AG09309 (cell line): ENCODE data around the gene RPS6KA6.
A peak's percentile ranks its signal among the peaks of the same experiment; 100 is the strongest.

ENCODE experiments used
- DNase-seq: peaks from one replicate; pipeline ENCODE4 v3.0.0-alpha.2; 2010; ENCODE audit warnings: low read depth
- H3K4me3 ChIP-seq: 2 replicates; pipeline ENCODE4 v1.5.1; 2011; ENCODE audit warnings: mild to moderate bottlenecking, low read depth, low read length, moderate library complexity; ENCODE audit not compliant: control insufficient read depth
- TF ChIP-seq, protein P1 (sequence below): IDR thresholded peaks from 2 replicates; pipeline ENCODE4 v1.5.1; 2011; ENCODE audit warnings: mild to moderate bottlenecking, low read depth, low read length, inconsistent platforms; ENCODE audit not compliant: insufficient read depth, control insufficient read depth; ENCODE audit errors: missing control alignments

RPS6KA6 gene

DNA sequence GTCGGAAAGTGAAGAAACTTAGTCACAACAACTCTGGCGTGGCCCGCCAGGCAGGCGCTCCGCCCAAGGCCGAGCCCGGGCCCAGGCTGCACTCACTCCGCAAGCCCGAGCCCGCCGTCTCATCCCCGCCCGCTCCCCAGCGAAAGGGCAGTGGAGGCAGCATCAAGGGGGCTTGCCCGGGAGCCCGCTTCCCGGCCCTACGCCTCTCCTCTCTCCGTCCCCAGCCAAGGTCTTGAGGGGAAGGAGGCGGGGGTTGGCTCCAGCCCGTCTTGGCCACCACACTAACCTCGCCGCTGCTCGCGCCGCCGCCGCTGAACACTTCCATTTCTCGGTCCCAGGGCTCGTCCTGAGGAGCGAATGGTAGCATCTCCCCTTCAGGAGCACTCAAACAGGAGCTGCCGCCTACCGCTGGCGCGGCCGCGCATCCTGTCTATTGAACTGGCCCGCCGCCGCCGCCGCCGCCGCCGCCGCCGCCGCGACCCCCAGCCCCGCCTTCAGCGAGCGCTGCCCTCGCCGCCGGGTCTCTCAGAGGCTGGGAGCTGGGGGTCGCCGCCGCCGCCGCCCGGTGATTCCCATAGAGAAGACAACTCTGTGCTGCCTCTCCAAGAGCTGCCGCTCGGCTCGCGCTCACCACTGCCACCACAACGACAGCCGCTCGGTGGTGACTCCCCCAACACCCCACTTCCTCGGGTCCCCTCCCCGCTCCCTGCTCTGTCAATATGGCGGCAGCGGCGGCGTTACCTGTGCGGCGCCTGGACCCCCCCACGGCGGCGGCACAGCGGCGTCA is at the start of gene RPS6KA6:
TSS of gene RPS6KA6 (minus strand) at position 667 of the 787 bp plus-strand sequence. CDS start at position 367, 300 bp downstream.
- TF ChIP-seq, protein P1, sequence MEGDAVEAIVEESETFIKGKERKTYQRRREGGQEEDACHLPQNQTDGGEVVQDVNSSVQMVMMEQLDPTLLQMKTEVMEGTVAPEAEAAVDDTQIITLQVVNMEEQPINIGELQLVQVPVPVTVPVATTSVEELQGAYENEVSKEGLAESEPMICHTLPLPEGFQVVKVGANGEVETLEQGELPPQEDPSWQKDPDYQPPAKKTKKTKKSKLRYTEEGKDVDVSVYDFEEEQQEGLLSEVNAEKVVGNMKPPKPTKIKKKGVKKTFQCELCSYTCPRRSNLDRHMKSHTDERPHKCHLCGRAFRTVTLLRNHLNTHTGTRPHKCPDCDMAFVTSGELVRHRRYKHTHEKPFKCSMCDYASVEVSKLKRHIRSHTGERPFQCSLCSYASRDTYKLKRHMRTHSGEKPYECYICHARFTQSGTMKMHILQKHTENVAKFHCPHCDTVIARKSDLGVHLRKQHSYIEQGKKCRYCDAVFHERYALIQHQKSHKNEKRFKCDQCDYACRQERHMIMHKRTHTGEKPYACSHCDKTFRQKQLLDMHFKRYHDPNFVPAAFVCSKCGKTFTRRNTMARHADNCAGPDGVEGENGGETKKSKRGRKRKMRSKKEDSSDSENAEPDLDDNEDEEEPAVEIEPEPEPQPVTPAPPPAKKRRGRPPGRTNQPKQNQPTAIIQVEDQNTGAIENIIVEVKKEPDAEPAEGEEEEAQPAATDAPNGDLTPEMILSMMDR, result no peak
- no peak for DNase-seq
- peak within 1 kb of the TSS; percentile 51 for H3K4me3 ChIP-seq

GRCh38 chrX:84224741-84225140 is 36.7 kb upstream of the RPS6KA6 start:
- TF ChIP-seq, protein P1, result no peak
- H3K4me3 ChIP-seq, result no peak overlapping the region
- DNase-seq, result no peak

DNA sequence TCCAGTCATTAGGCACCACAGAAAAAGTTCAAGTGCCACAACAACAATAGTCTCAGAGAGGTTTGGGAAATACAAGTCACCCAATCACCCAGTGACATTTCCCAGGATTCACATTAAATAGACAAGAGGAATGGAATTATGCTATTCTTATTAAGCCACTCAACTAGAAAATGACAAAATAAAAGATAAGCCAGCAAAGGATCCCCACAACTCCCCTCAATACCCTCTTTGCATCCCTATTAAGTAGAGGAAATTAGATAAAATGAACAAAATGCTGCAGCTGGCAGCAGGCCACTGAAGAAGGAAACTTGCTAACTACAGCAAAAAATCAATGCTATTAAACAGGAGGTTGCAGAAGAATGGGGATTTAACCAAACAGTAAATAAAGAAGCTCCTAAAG is 35.3 kb upstream of the RPS6KA6 start:
- DNase-seq, result no peak
- no peak overlapping the region for H3K4me3 ChIP-seq
- TF ChIP-seq, protein P1, result no peak

DNA sequence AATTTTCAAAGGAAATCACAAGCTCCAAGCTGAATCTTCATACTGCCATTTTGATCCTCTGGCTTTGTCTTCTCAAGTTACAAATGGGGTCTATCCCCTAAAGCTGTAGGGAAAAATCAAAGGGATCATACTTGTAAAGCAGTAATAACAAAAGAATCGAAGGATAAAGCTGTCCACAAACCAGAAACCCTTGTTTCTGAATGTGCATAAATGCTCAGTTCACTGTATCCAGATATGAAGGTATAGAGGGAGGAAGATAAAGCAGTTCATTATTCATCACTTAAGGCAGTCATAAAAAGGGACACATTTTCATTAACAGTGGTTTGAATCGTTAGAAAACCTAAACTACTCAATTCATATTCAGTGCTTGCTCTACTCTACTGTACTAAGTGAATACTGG is 33.2 kb upstream of the RPS6KA6 start:
- TF ChIP-seq, protein P1, result no peak
- DNase-seq, result no peak
- no peak overlapping the region for H3K4me3 ChIP-seq

DNA sequence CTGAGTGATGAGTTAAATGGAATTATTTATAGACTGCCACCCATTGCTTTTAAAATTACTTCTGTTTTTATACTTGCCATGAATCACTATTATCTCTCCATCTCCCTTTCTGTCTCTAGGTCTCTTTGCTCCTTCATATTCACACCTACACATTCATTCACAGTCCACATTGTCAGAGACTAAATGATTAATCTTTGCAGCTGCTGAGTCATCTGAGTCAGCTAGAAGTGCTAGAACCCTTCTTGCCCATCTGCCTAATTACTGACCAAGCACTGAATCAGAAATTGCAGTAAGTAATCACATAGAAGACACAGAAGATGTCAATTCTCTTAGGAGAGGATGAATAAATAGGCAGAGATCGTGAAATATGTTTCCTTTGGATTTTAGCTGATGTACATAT is 31.6 kb upstream of the RPS6KA6 start:
- TF ChIP-seq, protein P1, result no peak
- no peak overlapping the region for H3K4me3 ChIP-seq
- no peak for DNase-seq

DNA sequence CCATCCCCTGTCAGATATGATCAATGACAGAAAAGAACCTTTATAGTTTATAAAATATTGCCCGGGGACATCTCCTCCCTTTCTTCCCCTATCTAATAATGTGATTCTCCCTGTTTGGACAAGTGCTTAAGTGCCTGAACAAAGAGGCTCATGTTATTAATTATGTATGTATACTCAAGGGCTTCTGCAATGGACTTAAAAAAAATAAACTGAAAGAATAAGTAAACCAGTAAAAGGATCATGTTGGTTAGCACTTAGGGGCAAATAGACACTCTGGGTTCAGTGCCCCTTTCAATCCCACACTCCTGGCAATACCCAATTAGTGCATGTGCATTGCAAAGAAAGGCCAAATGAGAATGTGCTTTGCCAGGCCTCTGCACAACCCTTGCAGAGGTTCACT is 30.7 kb upstream of the RPS6KA6 start:
- H3K4me3 ChIP-seq, result no peak overlapping the region
- DNase-seq, result no peak
- TF ChIP-seq, protein P1, result no peak

DNA sequence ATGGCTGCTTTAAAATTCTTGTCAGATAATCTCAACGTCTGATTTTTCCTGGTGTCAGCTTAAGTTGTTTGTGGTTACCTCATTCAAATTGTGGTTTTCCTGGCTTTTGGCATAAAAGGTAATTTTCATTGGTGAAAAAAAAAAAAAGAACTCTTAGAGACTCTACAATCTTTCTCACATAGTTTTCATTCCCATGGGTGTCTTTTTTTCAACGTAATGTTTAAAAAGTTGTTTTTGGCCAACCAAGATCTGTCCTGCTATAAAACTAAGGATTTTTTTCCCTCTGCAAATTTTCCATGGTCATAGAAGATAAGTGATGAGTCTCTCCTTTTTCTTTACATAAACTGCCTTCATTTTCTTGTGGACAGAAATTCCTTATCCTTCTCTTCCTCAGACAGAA is 28.9 kb upstream of the RPS6KA6 start:
- DNase-seq, result no peak
- TF ChIP-seq, protein P1, result no peak

More for the DNA sequence above, 28.9 kb upstream of the RPS6KA6 start:
- no peak overlapping the region for H3K4me3 ChIP-seq
